Natural killer cell (primary cell): ENCODE data around the gene MVB12B. TPM values are rescaled to one million over a fixed set of nuclear protein-coding genes. Genes with fewer than 3 reads are reported as not detected.

ENCODE experiments used
- ATAC-seq, 3 donors: fragments of 150-1000 bp in 2 of 3; fragments of 200-7000 bp in 1 of 3; cut with Tn5 transposase; 1 replicate in 1 of 3; 2 replicates in 2 of 3; pipeline ENCODE4 v1.10.0; 2021; ENCODE audit warnings: mild to moderate bottlenecking in 2 of 3, moderate library complexity in 2 of 3
- DNase-seq, 2 donors: peaks; one replicate each; pipeline versions ENCODE4 v3.0.0 to v3.0.0-alpha.2; 2013 to 2021; ENCODE audit warnings: mixed read lengths in 1 of 2
- H3K27ac ChIP-seq: one replicate; pipeline ENCODE4 v1.5.1; 2013; ENCODE audit warnings: mild to moderate bottlenecking, low read length
- H3K27me3 ChIP-seq: one replicate; pipeline ENCODE4 v1.6.1; 2013; ENCODE audit warnings: low read length; ENCODE audit not compliant: control insufficient read depth, insufficient read depth
- H3K36me3 ChIP-seq: one replicate; pipeline ENCODE4 v1.6.1; 2013; ENCODE audit warnings: low read length; ENCODE audit not compliant: control insufficient read depth, insufficient read depth
- H3K4me1 ChIP-seq: one replicate; pipeline ENCODE4 v1.6.1; 2013; ENCODE audit warnings: low read length; ENCODE audit not compliant: control insufficient read depth, insufficient read depth
- H3K4me3 ChIP-seq: one replicate; pipeline ENCODE4 v1.5.1; 2013; ENCODE audit warnings: low read length
- H3K9me3 ChIP-seq: one replicate; pipeline ENCODE4 v1.6.1; 2013; ENCODE audit warnings: low read length; ENCODE audit not compliant: control insufficient read depth, insufficient read depth
- H3K27ac Mint-ChIP-seq, 2 donors: one replicate each; pipeline ENCODE4 v1.8.0; 2022; ENCODE audit warnings: mild to moderate bottlenecking in 2 of 2, mixed read lengths in 2 of 2, moderate library complexity in 1 of 2
- H3K27me3 Mint-ChIP-seq, 2 donors: one replicate each; pipeline ENCODE4 v1.8.0; 2022; ENCODE audit warnings: low read depth in 2 of 2, mixed read lengths in 2 of 2
- H3K36me3 Mint-ChIP-seq: one replicate; pipeline ENCODE4 v1.8.0; 2022; ENCODE audit warnings: mixed read lengths
- H3K4me1 Mint-ChIP-seq, 2 donors: one replicate each; pipeline ENCODE4 v1.8.0; 2022; ENCODE audit warnings: mixed read lengths in 2 of 2
- H3K4me3 Mint-ChIP-seq: one replicate; pipeline ENCODE4 v1.8.0; 2022; ENCODE audit warnings: mild to moderate bottlenecking, moderate library complexity, mixed read lengths
- H3K9me3 Mint-ChIP-seq, 2 donors: one replicate each; pipeline ENCODE4 v1.8.0; 2022; ENCODE audit warnings: mixed read lengths in 2 of 2
- WGBS: methylation state at CpG from one replicate; pipeline ENCODE4 v1.1.7; 2013; ENCODE audit warnings: missing lambda C conversion rate; ENCODE audit not compliant: insufficient coverage; 5-methylcytosine and 5-hydroxymethylcytosine counted together
- intact Hi-C: fragments of 100-400 bp; cut with micrococcal nuclease; formaldehyde crosslinking; loops from one replicate; pipeline ENCODE4 v1.14.2; 2022
- total RNA-seq, 4 donors: library from RNA; stranded (reverse); fragments of 120-200 nt in 1 of 4; gene quantifications; one replicate each; pipeline versions ENCODE4 v1.2.3 to v1.2.4, GENCODE V29; 2013 to 2022
- TF ChIP-seq, protein P1 (sequence below): fragments of 200-600 bp; IDR thresholded peaks from one replicate; pipeline ENCODE4 v1.8.0; 2022; ENCODE audit warnings: antibody characterized with exemption

Gene MVB12B
- total RNA-seq, 3 donors from 2014 or later (not counting 1 experiment from before 2014, with no cell fraction given): 2.0 to 13.0 (median 7.8) TPM

DNA sequence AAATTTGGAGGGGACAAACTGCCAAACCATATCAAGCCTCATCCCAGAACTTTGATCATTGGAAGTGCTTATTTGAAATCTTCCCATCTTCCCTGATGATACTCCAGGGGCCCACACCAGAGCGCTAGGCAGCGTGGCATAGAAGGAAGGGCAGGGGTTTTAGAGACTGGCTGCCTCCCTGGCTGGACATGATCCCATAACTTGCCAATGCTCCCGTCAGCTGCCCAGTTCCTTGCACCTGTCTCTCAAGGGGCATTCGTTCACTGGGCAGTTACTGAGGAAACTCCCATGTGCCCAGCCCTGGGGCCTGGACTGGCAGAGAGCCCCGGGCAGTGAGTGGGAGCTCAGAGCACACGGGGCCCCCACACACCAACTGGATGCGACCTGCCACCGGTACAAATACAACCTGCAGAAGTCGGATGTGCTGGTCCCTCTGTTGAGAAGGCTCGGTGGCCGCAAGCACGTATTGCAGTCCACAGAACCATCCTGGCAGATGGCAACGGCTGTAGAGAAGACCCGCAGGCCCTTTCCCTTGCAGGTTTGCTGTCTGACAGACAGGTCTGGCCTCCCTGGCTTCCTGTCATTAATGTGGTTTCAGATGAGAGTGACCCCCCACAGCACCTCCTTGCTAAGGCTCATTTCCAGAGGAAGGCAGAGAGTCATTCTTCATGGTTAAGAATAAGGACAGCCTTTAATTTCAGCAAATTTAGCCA, 122.4 kb downstream of the MVB12B start:
- H3K36me3 ChIP-seq: no peaks in the 10 kb centered on the region
- Mint-ChIP-seq H3K9me3 (no peaks in the 10 kb centered on the region), H3K4me3 (peak overlapping the region; percentile 13), H3K36me3 (no peaks in the 10 kb centered on the region), H3K27ac (no peak overlapping the region), H3K4me1 (peaks cover 30 to 47% of the 10 kb centered on the region in 2 donors), H3K27me3 (peaks cover 0 to 10% of the 10 kb centered on the region in 2 donors)
- intact Hi-C loops: no loop called here
- H3K4me3 ChIP-seq: no peak overlapping the region
- ATAC-seq (peak in 1 of 3 donors; percentile 82), DNase-seq (no peak)
- TF ChIP-seq, protein P1, sequence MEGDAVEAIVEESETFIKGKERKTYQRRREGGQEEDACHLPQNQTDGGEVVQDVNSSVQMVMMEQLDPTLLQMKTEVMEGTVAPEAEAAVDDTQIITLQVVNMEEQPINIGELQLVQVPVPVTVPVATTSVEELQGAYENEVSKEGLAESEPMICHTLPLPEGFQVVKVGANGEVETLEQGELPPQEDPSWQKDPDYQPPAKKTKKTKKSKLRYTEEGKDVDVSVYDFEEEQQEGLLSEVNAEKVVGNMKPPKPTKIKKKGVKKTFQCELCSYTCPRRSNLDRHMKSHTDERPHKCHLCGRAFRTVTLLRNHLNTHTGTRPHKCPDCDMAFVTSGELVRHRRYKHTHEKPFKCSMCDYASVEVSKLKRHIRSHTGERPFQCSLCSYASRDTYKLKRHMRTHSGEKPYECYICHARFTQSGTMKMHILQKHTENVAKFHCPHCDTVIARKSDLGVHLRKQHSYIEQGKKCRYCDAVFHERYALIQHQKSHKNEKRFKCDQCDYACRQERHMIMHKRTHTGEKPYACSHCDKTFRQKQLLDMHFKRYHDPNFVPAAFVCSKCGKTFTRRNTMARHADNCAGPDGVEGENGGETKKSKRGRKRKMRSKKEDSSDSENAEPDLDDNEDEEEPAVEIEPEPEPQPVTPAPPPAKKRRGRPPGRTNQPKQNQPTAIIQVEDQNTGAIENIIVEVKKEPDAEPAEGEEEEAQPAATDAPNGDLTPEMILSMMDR: no peak
- H3K27ac ChIP-seq: no peak overlapping the region
- no peaks in the 10 kb centered on the region for H3K27me3 ChIP-seq
- H3K4me1 ChIP-seq: peaks cover 20% of the 10 kb centered on the region
- 74% methylated on average over 14 of the region's 14 CpGs for WGBS
- H3K9me3 ChIP-seq: no peaks in the 10 kb centered on the region

DNA sequence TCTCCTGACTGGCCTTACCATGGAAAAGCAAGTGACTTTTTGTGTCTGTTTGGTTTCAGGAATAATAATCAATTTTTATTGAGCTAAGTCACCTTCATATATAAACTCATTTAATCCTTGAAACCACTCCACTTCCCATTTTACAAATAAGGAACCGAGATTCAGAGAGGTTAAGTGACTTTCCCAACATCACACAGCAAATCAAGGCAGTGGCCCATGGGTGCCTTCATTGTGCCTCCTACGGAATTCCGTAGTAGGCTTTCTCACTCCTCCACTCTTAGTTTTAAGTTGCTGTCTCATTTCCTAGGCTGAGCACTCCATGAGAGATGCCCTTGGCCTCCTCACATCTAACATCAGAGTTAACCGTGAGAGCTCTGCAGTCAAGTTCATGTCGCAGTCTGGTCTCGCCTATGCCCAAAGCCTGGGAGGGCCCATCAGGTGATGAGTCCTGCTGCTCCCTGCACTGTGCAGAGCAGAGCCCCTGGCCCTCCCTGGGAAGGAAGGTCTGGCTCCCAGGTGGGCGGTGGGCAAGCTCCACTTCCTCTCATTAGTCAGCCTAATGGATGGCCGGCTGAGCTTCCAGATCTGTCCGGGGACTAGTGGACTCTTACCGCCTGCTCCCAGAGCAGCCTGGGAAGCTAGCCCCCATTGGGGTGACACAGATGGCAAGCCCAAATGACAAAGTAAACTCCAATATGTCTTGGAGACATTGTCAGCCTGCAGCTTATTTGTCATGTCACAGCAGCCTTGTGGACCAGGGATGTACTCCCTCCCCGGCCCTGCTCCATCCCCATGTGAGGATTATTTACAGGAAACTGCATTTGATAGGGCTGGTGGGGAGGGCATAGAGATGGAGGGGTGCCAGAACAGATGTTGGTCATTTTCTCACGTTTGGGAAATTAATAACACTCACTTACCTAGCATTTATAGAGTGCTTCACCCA, 123.4 kb downstream of the MVB12B start:
- Mint-ChIP-seq H3K4me1 (peaks cover 31 to 47% of the 10 kb centered on the region in 2 donors), H3K36me3 (no peaks in the 10 kb centered on the region), H3K9me3 (no peaks in the 10 kb centered on the region), H3K27ac (no peak overlapping the region), H3K27me3 (peaks cover 0 to 10% of the 10 kb centered on the region in 2 donors), H3K4me3 (no peak overlapping the region)
- intact Hi-C loops: no loop called here
- WGBS: 94% methylated on average over 12 of the region's 12 CpGs
- Histone ChIP-seq H3K27me3 (no peaks in the 10 kb centered on the region), H3K4me1 (peaks cover 20% of the 10 kb centered on the region), H3K27ac (no peak overlapping the region), H3K4me3 (no peak overlapping the region), H3K9me3 (no peaks in the 10 kb centered on the region), H3K36me3 (no peaks in the 10 kb centered on the region)
- no peak for ATAC-seq
- TF ChIP-seq, protein P1: no peak
- no peak for DNase-seq

DNA sequence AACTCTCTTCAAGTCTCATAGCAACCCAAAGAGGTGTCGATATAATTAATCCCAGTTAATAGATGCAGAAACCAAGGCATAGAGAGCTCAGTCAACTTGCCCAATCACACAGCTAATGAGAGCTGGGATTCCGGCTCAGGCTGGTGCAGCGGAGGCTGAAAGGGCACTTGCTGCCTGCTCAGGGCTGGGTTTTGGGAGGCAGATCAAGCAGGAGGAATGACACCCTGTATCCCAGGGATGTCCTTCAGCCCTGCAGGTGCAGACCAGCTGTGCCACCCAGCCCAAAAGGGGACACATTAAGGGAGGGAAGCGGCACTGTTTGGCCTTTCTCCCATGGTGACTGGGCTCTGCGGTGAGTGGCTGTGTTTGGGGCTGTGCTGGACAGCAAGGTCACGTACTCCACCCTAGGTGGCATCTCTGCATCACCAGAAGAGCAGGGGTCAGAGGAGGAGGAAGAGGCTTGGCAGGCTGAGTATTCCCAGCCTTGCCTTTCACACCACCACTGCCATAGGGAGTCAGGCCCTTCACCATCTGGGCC, 124.1 kb downstream of the MVB12B start:
- H3K4me3 ChIP-seq: no peak overlapping the region
- no peaks in the 10 kb centered on the region for H3K36me3 ChIP-seq
- Mint-ChIP-seq H3K36me3 (no peaks in the 10 kb centered on the region), H3K27ac (no peak overlapping the region), H3K9me3 (no peaks in the 10 kb centered on the region), H3K4me1 (peaks cover 31 to 47% of the 10 kb centered on the region in 2 donors), H3K27me3 (peaks cover 0 to 10% of the 10 kb centered on the region in 2 donors), H3K4me3 (peak overlapping the region; percentile 13)
- 94% methylated on average over 6 of the region's 6 CpGs for WGBS
- H3K9me3 ChIP-seq: no peaks in the 10 kb centered on the region
- TF ChIP-seq, protein P1: no peak
- H3K27me3 ChIP-seq: no peaks in the 10 kb centered on the region
- peaks cover 20% of the 10 kb centered on the region for H3K4me1 ChIP-seq
- no peak for ATAC-seq
- H3K27ac ChIP-seq: no peak overlapping the region
- intact Hi-C loops: no loop called here
- DNase-seq: no peak
